Astrocyte (in vitro differentiated cells and primary cell): ENCODE data around the gene OSBP. TPM values are rescaled to one million over a fixed set of nuclear protein-coding genes. Genes with fewer than 3 reads are reported as not detected.

Experiments used
- DNase-seq: peaks from one replicate; pipeline ENCODE4 v3.0.0-alpha.2; 2010; ENCODE audit warnings: low read depth
- FAIRE-seq: peaks from 2 replicates; lab custom pipeline; 2011; peaks lifted over from hg19 to GRCh38; lab: Jason Lieb, UNC
- H2AFZ ChIP-seq: 2 replicates; pipeline ENCODE4 v1.6.0; 2012; ENCODE audit warnings: low read depth, low read length, inconsistent platforms
- H3K27ac ChIP-seq: 2 replicates; pipeline ENCODE4 v1.5.1; 2011; ENCODE audit warnings: low read depth, low read length, inconsistent platforms
- H3K27me3 ChIP-seq: 2 replicates; pipeline ENCODE4 v1.6.0; 2011; ENCODE audit warnings: low read length, inconsistent platforms; ENCODE audit not compliant: insufficient read depth
- H3K36me3 ChIP-seq: 2 replicates; pipeline ENCODE4 v1.5.1; 2011; ENCODE audit warnings: low read length, inconsistent platforms; ENCODE audit not compliant: insufficient read depth
- H3K4me1 ChIP-seq: 2 replicates; pipeline ENCODE4 v1.5.1; 2011; ENCODE audit warnings: low read length, inconsistent platforms; ENCODE audit not compliant: insufficient read depth
- H3K4me2 ChIP-seq: 2 replicates; pipeline ENCODE4 v1.6.0; 2012; ENCODE audit warnings: low read length, inconsistent platforms
- H3K4me3 ChIP-seq: 2 replicates; pipeline ENCODE4 v1.5.1; 2011; ENCODE audit warnings: low read depth, mild to moderate bottlenecking, low read length, inconsistent platforms; ENCODE audit not compliant: insufficient read depth
- H3K79me2 ChIP-seq: 2 replicates; pipeline ENCODE4 v1.6.0; 2012; ENCODE audit warnings: mild to moderate bottlenecking, low read length, inconsistent platforms; ENCODE audit not compliant: insufficient read depth
- H3K9ac ChIP-seq: 2 replicates; pipeline ENCODE4 v1.6.0; 2012; ENCODE audit warnings: mild to moderate bottlenecking, low read length, inconsistent platforms
- H3K9me3 ChIP-seq: 2 replicates; pipeline ENCODE4 v1.5.1; 2012; ENCODE audit warnings: low read depth, mild to moderate bottlenecking, low read length, inconsistent platforms; ENCODE audit not compliant: insufficient read depth
- H4K20me1 ChIP-seq: 2 replicates; pipeline ENCODE4 v1.6.0; 2012; ENCODE audit warnings: low read length, inconsistent platforms; ENCODE audit not compliant: insufficient read depth
- H3K27ac Mint-ChIP-seq: one replicate; pipeline ENCODE4 v1.8.0; 2021; ENCODE audit warnings: mild to moderate bottlenecking, mixed read lengths; ENCODE audit not compliant: unreplicated experiment
- H3K27me3 Mint-ChIP-seq: one replicate; pipeline ENCODE4 v1.8.0; 2021; ENCODE audit warnings: low read depth, mixed read lengths; ENCODE audit not compliant: unreplicated experiment
- H3K36me3 Mint-ChIP-seq: one replicate; pipeline ENCODE4 v1.8.0; 2021; ENCODE audit warnings: low read depth, mixed read lengths; ENCODE audit not compliant: unreplicated experiment
- H3K4me1 Mint-ChIP-seq: one replicate; pipeline ENCODE4 v1.8.0; 2021; ENCODE audit warnings: low read depth, mixed read lengths; ENCODE audit not compliant: unreplicated experiment
- H3K4me3 Mint-ChIP-seq: one replicate; pipeline ENCODE4 v1.8.0; 2021; ENCODE audit warnings: mild to moderate bottlenecking, moderate library complexity, mixed read lengths; ENCODE audit not compliant: unreplicated experiment
- H3K9me3 Mint-ChIP-seq: one replicate; pipeline ENCODE4 v1.8.0; 2021; ENCODE audit warnings: mild to moderate bottlenecking, mixed read lengths; ENCODE audit not compliant: unreplicated experiment
- EZH2 ChIP-seq: IDR thresholded peaks from 2 replicates; pipeline ENCODE4 v1.6.1; 2012; ENCODE audit warnings: mild to moderate bottlenecking, low read length, inconsistent platforms; ENCODE audit not compliant: insufficient read depth
- total RNA-seq: library from RNA; stranded (reverse); gene quantifications from 2 replicates; pipeline ENCODE4 v1.2.1, GENCODE V29; 2021
- TF ChIP-seq, protein P1 (sequence below): IDR thresholded peaks from 2 replicates; pipeline ENCODE4 v1.5.1; 2011; ENCODE audit warnings: low read depth, mild to moderate bottlenecking, inconsistent platforms, low read length, moderate library complexity; ENCODE audit not compliant: insufficient read depth

The OSBP gene
- total RNA-seq, 1 donor from 2014 or later, result 48.6 TPM

DNA sequence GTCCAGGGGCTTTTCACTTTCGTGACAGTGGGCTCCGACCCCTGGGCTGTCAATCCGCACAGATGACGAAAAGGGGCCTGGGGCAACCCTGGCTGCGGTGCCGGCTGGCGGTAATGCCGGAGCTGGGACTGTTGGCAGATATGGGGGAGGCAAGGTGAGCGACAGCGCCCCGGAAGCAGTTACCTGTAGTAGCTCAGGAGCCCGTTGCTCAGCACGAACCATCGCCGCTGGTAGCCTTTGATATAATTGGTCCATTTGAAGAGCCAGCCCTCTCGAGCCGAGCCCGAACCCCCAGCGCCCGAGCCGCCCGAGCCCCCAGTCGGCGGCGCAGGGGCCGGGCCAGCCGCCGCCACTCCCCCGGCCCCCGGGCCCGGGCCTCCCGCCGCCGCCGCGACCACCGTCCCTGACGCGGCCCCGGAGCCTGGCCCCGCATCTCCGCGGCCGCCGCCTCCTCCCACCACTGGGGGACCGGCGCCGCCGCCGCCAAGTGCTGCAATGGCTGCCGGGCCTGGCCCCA, 396 bp downstream of the OSBP start:
- DNase-seq, result no peak
- TF ChIP-seq, protein P1, sequence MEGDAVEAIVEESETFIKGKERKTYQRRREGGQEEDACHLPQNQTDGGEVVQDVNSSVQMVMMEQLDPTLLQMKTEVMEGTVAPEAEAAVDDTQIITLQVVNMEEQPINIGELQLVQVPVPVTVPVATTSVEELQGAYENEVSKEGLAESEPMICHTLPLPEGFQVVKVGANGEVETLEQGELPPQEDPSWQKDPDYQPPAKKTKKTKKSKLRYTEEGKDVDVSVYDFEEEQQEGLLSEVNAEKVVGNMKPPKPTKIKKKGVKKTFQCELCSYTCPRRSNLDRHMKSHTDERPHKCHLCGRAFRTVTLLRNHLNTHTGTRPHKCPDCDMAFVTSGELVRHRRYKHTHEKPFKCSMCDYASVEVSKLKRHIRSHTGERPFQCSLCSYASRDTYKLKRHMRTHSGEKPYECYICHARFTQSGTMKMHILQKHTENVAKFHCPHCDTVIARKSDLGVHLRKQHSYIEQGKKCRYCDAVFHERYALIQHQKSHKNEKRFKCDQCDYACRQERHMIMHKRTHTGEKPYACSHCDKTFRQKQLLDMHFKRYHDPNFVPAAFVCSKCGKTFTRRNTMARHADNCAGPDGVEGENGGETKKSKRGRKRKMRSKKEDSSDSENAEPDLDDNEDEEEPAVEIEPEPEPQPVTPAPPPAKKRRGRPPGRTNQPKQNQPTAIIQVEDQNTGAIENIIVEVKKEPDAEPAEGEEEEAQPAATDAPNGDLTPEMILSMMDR, result no peak
- no peak for TF ChIP-seq EZH2

DNA sequence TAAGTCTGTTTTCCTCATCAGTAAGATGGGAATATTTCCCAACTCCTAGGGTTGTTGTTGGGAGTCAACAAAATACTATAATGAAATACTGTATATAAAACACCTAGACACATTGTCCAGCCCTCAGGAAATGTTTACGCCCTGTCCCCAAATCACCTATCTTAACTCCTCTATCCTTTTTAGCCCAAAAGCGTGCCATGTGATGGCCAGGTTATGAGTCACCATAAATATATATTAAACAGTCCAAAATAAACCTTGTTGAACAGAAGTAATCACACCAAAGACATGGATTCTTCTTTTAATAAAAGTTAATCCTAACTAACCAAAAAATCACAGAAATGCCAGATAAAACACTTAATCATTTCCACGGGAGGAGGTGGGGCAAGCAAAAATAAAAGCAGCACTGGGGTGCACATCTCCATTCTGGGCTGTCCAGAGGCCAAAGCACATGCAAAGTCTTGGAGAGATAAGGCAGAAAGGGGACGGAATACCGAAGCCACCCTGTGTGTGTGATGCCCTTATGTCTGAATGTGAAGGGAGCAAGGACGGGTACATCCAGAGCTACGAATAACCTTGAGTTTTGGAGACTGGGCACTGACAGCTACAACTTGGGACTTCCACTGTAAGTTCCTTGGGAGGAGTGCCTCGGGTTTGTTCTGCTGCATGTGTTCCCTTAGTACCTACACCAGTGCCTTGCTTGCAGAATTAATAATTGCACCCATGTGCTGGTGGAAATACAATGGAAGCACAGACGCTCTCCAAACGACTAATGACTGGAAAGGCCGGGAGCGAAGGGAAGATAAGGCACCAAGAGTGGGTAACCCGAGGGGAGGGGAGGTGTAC, 1.1 kb downstream of the OSBP start:
- H3K4me3 Mint-ChIP-seq, result peak overlapping the region; percentile 99
- peak overlapping the region; percentile 99 for H3K4me3 ChIP-seq
- H4K20me1 ChIP-seq, result peaks cover 53% of the 10 kb centered on the region
- no peaks in the 10 kb centered on the region for H3K27me3 ChIP-seq
- peak overlapping the region; percentile 71 for H3K27ac ChIP-seq
- peak overlapping the region; percentile 91 for H3K9ac ChIP-seq
- H2AFZ ChIP-seq, result peak overlapping the region; percentile 18
- H3K27me3 Mint-ChIP-seq, result no peaks in the 10 kb centered on the region
- H3K9me3 Mint-ChIP-seq, result no peaks in the 10 kb centered on the region
- peaks cover 31% of the 10 kb centered on the region for H3K4me1 Mint-ChIP-seq
- DNase-seq, result no peak
- peaks cover 15% of the 10 kb centered on the region for H3K4me1 ChIP-seq
- H3K36me3 Mint-ChIP-seq, result peaks cover 3% of the 10 kb centered on the region
- TF ChIP-seq, protein P1, result no peak
- H3K9me3 ChIP-seq, result no peaks in the 10 kb centered on the region
- H3K27ac Mint-ChIP-seq, result peak overlapping the region; percentile 95
- H3K79me2 ChIP-seq, result peaks cover 56% of the 10 kb centered on the region
- FAIRE-seq, result no peak
- H3K4me2 ChIP-seq, result peak overlapping the region; percentile 98
- peaks cover 9% of the 10 kb centered on the region for H3K36me3 ChIP-seq

More for the DNA sequence above, 396 bp downstream of the OSBP start:
- peaks cover 15% of the 10 kb centered on the region for H3K4me1 ChIP-seq
- H3K27ac ChIP-seq, result peak overlapping the region; percentile 71
- no peaks in the 10 kb centered on the region for H3K27me3 Mint-ChIP-seq
- peak overlapping the region; percentile 95 for H3K27ac Mint-ChIP-seq
- H3K9ac ChIP-seq, result peak overlapping the region; percentile 91
- H3K4me3 ChIP-seq, result peak overlapping the region; percentile 99
- FAIRE-seq, result no peak
- peak overlapping the region; percentile 18 for H2AFZ ChIP-seq
- H3K4me3 Mint-ChIP-seq, result peak overlapping the region; percentile 99
- H3K36me3 ChIP-seq, result peaks cover 3% of the 10 kb centered on the region
- no peaks in the 10 kb centered on the region for H3K27me3 ChIP-seq
- H3K9me3 Mint-ChIP-seq, result no peaks in the 10 kb centered on the region
- H3K4me1 Mint-ChIP-seq, result peaks cover 31% of the 10 kb centered on the region
- H3K9me3 ChIP-seq, result no peaks in the 10 kb centered on the region
- H3K36me3 Mint-ChIP-seq, result no peaks in the 10 kb centered on the region
- peaks cover 48% of the 10 kb centered on the region for H4K20me1 ChIP-seq
- H3K4me2 ChIP-seq, result peak overlapping the region; percentile 98
- H3K79me2 ChIP-seq, result peaks cover 50% of the 10 kb centered on the region
